LNCaP clone FGC (cell line): ENCODE data around the gene AHNAK2.
"Not testable (repeated sequence)": the region's sequence is repeated elsewhere in the genome, so short reads cannot be mapped to it uniquely, and the experiment has no call there.

Experiments
- DNase-seq: peaks from one replicate; pipeline ENCODE4 v3.0.0-alpha.2; 2011; ENCODE audit warnings: low read depth
- H3K4me3 ChIP-seq: 2 replicates; pipeline ENCODE4 v1.5.1; 2011; ENCODE audit warnings: mild to moderate bottlenecking, low read depth, low read length, control low read depth
- CTCF ChIP-seq: IDR thresholded peaks from 2 replicates; pipeline ENCODE4 v1.5.1; 2012; ENCODE audit warnings: mild to moderate bottlenecking; ENCODE audit not compliant: control insufficient read depth, insufficient read depth; ENCODE audit errors: extremely low read depth

Gene AHNAK2

GRCh38 chr14:104945986-104946965 lies 31.9 kb downstream of the AHNAK2 start:
- not testable (repeated sequence) for DNase-seq, H3K4me3 ChIP-seq

GRCh38 chr14:104945266-104945665 lies 32.9 kb downstream of the AHNAK2 start:
- not testable (repeated sequence) for H3K4me3 ChIP-seq, DNase-seq

GRCh38 chr14:104944436-104945205 lies 33.6 kb downstream of the AHNAK2 start:
- DNase-seq, H3K4me3 ChIP-seq: not testable (repeated sequence)

GRCh38 chr14:104944016-104944308 lies 34.2 kb downstream of the AHNAK2 start:
- not testable (repeated sequence) for DNase-seq, H3K4me3 ChIP-seq

GRCh38 chr14:104943216-104944015 lies 34.8 kb downstream of the AHNAK2 start:
- not testable (repeated sequence) for DNase-seq, H3K4me3 ChIP-seq

- no peak for DNase-seq
- no peak overlapping the region for H3K4me3 ChIP-seq
- TF ChIP-seq CTCF = no peak
Observed at GRCh38 chr14:104942586-104942985, 35.6 kb downstream of the AHNAK2 start.

GRCh38 chr14:104941508-104942365 lies 36.4 kb downstream of the AHNAK2 start:
- DNase-seq = no peak
- no peak for TF ChIP-seq CTCF
- H3K4me3 ChIP-seq = no peak overlapping the region

- no peak for DNase-seq
- no peak overlapping the region for H3K4me3 ChIP-seq
- peak; percentile 18; the same call in 1 of the 2 replicates for TF ChIP-seq CTCF
Observed at GRCh38 chr14:104940526-104941150, 37.5 kb downstream of the AHNAK2 start.
